Effector memory CD4-positive, alpha-beta T cell (primary cell): Measurements from ENCODE around the gene B3GNT2.

ENCODE experiments used
- DNase-seq, 3 donors: peaks; one replicate each; pipeline ENCODE4 v3.0.0-alpha.2; 2020
- H3K27ac ChIP-seq: 2 replicates; pipeline ENCODE4 v1.7.0; 2013; ENCODE audit warnings: mild to moderate bottlenecking, low read length, moderate library complexity; ENCODE audit not compliant: insufficient read depth, poor library complexity, severe bottlenecking
- H3K27me3 ChIP-seq: replicated peaks from 2 replicates; pipeline ENCODE4 v1.7.0; 2013; ENCODE audit warnings: mild to moderate bottlenecking, low read length; ENCODE audit not compliant: insufficient read depth, control insufficient read depth, poor library complexity, severe bottlenecking
- H3K36me3 ChIP-seq: 2 replicates; pipeline ENCODE4 v1.7.0; 2013; ENCODE audit warnings: mild to moderate bottlenecking, low read length, moderate library complexity; ENCODE audit not compliant: control insufficient read depth, insufficient read depth
- H3K4me1 ChIP-seq: 2 replicates; pipeline ENCODE4 v1.7.0; 2013; ENCODE audit warnings: low read length, mild to moderate bottlenecking; ENCODE audit not compliant: control insufficient read depth, insufficient read depth, poor library complexity, severe bottlenecking
- H3K4me3 ChIP-seq: 2 replicates; pipeline ENCODE4 v1.7.0; 2013; ENCODE audit warnings: low read length, low read depth, mild to moderate bottlenecking; ENCODE audit not compliant: insufficient read depth, poor library complexity, severe bottlenecking
- H3K9me3 ChIP-seq: 2 replicates; pipeline ENCODE4 v1.7.0; 2013; ENCODE audit warnings: mild to moderate bottlenecking, low read length, moderate library complexity; ENCODE audit not compliant: control insufficient read depth

B3GNT2 gene

GRCh38 chr2:62234755-62235655 is 39.1 kb downstream of the B3GNT2 start:
- Histone ChIP-seq H3K9me3 (no peaks in the 10 kb centered on the region), H3K36me3 (no peaks in the 10 kb centered on the region), H3K27me3 (no peaks in the 10 kb centered on the region), H3K27ac (no peak overlapping the region), H3K4me1 (no peaks in the 10 kb centered on the region), H3K4me3 (no peak overlapping the region)
- no peak for DNase-seq

DNA sequence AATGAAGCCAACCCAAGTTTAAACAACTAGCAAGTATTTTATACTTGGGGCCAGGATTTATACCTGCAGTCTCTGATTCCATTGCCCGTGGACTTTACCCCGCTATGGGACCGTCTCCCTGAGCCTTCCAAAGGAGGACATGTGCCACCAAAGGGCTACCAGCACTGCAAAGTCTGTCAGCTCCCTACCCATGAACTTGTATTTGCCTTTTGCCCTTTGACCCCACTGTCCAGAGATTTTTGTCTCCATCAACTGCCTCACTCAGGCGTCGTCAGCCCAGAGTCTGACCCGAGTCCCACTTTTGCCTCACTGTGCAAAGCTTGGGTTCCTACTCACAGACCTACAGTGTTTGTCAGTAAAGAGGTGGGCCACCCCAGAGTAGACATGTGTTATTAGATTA is 40.6 kb downstream of the B3GNT2 start:
- no peaks in the 10 kb centered on the region for H3K27me3 ChIP-seq
- H3K36me3 ChIP-seq = no peaks in the 10 kb centered on the region
- no peaks in the 10 kb centered on the region for H3K4me1 ChIP-seq
- H3K9me3 ChIP-seq = no peaks in the 10 kb centered on the region
- H3K27ac ChIP-seq = no peak overlapping the region
- no peak overlapping the region for H3K4me3 ChIP-seq
- DNase-seq = no peak

GRCh38 chr2:62238236-62238635 is 42.3 kb downstream of the B3GNT2 start:
- Histone ChIP-seq H3K9me3 (no peaks in the 10 kb centered on the region), H3K4me1 (no peaks in the 10 kb centered on the region), H3K36me3 (no peaks in the 10 kb centered on the region), H3K4me3 (no peak overlapping the region), H3K27ac (no peak overlapping the region), H3K27me3 (no peaks in the 10 kb centered on the region)
- no peak for DNase-seq

DNA sequence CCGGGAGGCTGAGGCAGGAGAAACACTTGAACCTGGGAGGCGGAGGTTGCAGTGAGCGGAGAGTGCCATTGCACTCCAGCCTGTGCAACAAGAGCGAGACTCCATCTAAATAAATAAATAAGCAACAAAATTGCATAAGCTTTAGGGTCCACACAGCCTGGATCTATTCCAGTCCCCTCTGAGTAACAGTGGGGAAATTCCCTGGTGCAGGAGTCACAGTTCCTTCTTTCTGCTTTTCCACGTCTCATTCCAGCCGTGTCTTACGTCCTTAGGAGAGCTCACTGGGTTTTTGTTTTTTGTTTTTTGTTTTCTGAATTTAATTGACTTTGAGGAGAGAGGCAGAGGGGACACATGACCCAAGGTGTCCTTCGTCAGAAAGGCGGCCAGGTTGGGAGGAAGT is 44.6 kb downstream of the B3GNT2 start:
- H3K27ac ChIP-seq = no peak overlapping the region
- DNase-seq = no peak
- H3K27me3 ChIP-seq = no peaks in the 10 kb centered on the region
- no peak overlapping the region for H3K4me3 ChIP-seq
- no peaks in the 10 kb centered on the region for H3K4me1 ChIP-seq
- no peaks in the 10 kb centered on the region for H3K36me3 ChIP-seq
- no peaks in the 10 kb centered on the region for H3K9me3 ChIP-seq

- Histone ChIP-seq H3K4me1 (no peaks in the 10 kb centered on the region), H3K27me3 (no peaks in the 10 kb centered on the region), H3K9me3 (no peaks in the 10 kb centered on the region), H3K4me3 (no peak overlapping the region), H3K36me3 (no peaks in the 10 kb centered on the region), H3K27ac (no peak overlapping the region)
- no peak for DNase-seq
These were observed 48.1 kb downstream of the B3GNT2 start for GRCh38 chr2:62243983-62244382.

DNA sequence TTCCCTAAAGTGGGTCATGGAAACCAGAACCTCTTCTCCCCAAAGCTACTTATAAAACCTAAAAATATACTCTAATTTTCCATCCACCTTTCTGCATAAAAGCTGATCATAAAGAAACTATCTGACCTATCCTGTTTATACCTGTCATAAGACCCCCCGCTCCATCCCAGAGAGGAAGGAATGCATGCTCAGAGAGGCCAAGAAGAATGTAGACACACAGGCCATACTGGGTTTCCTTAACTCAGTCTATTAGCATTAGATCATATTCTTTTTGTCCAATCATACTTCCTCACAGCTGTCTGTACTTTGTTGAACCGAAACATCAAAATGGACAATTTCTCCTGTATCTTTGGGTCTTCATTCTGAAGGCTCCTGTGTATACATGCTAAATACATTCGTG is 52.3 kb downstream of the B3GNT2 start:
- H3K27ac ChIP-seq = no peak overlapping the region
- H3K36me3 ChIP-seq = no peaks in the 10 kb centered on the region
- no peaks in the 10 kb centered on the region for H3K27me3 ChIP-seq
- H3K4me3 ChIP-seq = no peak overlapping the region
- no peaks in the 10 kb centered on the region for H3K4me1 ChIP-seq
- no peaks in the 10 kb centered on the region for H3K9me3 ChIP-seq
- no peak for DNase-seq

GRCh38 chr2:62250239-62250638 is 54.3 kb downstream of the B3GNT2 start:
- Histone ChIP-seq H3K4me3 (no peak overlapping the region), H3K27ac (no peak overlapping the region), H3K4me1 (no peaks in the 10 kb centered on the region), H3K36me3 (no peaks in the 10 kb centered on the region), H3K9me3 (no peaks in the 10 kb centered on the region), H3K27me3 (no peaks in the 10 kb centered on the region)
- no peak for DNase-seq

DNA sequence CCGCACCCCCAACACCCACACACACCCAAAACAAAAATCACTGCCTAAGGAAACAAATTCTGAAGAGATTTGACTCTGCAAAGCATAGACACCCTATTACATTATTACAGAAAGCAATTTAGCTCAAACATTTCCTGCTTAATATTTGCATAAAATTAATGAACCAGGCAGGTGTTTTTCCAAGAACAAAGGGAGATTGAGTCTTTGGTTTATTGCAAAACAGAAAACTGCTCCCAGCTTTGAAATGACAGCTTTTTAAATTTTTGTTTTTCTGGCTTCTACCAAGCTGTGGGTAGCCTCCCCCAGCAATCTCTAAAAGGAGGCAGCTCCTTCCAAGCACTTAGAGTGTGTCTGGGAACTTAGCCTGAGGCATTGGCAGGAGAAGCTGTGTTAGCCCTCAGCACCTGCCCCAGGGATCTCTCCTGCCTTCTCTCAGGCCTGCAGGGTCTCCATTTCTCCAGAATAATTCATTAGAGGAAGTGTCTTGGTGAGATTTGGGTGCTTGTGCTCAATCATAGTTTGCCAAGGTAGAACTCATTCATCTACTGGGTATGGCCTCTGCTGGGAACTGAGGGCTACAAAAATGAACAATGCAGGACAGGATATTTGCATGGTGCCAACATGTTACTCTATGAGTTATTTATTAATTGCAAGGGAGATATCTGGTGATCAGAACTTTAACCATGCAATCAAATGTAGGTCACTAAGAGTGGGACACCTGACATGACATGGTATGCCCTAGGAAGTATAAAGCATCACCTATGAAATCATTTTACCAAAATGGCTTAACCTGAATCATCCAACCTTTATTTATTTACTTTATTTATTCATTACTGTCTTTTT is 58.7 kb downstream of the B3GNT2 start:
- no peak overlapping the region for H3K27ac ChIP-seq
- no peaks in the 10 kb centered on the region for H3K36me3 ChIP-seq

DNA sequence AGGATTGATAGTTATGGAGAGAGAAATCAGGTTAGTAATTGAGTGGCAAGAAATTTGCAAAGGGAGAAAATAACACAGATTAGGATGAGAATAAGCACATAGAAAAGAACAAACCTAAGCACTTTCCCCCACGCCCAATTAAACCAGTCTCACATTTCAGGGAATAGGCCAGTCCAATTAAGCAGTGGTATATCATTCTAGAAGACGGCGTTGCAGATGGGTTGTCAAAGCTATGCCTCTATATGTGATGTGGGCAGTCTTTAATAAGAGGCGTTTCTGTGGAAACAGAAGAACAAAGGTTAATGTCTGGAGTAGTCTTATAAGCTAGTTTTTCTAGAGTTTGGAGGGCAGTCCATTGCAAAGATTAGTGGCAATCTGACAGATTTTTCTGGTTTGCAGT is 61.6 kb downstream of the B3GNT2 start:
- Histone ChIP-seq H3K36me3 (no peaks in the 10 kb centered on the region), H3K4me1 (no peaks in the 10 kb centered on the region), H3K9me3 (no peaks in the 10 kb centered on the region), H3K4me3 (no peak overlapping the region), H3K27me3 (no peaks in the 10 kb centered on the region), H3K27ac (no peak overlapping the region)
- DNase-seq = no peak

More for the DNA sequence above, 58.7 kb downstream of the B3GNT2 start:
- Histone ChIP-seq H3K27me3 (no peaks in the 10 kb centered on the region), H3K4me3 (no peak overlapping the region), H3K4me1 (no peaks in the 10 kb centered on the region), H3K9me3 (no peaks in the 10 kb centered on the region)
- DNase-seq = no peak
